ENCODE results near the gene SLC22A12.

The SLC22A12 gene

DNA sequence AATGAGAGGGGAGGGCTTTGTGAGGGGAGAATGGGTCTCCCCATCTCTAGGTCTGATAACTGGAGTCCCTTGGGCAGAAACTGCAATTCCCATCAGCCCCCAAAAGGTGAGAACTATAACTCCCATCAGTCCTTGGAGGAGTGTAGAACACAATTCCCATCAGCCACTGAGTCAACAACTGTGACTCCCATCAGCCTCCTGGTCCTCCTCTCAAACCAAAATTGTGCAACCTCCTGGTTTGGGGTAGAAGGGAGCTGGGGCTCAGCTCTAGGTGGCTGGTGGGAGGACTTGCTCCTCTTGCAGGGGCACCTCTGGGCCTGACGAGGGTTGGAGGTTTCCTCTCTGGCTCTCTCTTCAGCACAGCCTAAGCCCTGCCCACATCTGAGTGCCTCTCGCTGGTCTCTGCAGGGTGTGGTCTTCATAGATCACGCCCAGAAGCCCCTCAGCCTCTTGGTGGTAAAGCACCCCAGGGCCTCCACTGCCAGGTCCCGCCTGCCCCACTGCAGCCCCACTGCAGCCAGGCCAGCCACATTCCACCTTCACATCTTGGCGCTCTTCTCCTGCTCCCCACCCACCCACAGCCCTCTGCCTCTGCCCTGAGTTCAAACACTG lies 18.5 kb downstream of the SLC22A12 start:
- no CpG with 5 or more reads among the region's 5 CpGs for whole genome bisulfite sequencing (ENCODE audit: extremely low coverage, insufficient coverage, low lambda C conversion rate)
- Histone ChIP-seq H3K36me3 (ENCODE audit: control insufficient read depth, insufficient read depth, low read length) (no peaks in the 10 kb centered on the region), H3K27me3 (ENCODE audit: insufficient read depth, low read length, poor library complexity) (no peaks in the 10 kb centered on the region), H4K8ac (ENCODE audit: low read depth, low read length) (no peak overlapping the region), H3K79me2 (ENCODE audit: control insufficient read depth, insufficient read depth, low read length) (no peaks in the 10 kb centered on the region), H4K5ac (ENCODE audit: low read length) (no peak overlapping the region), H2BK5ac (ENCODE audit: low read length) (no peak overlapping the region), H3K4me1 (ENCODE audit: control insufficient read depth, low read depth, low read length) (no peaks in the 10 kb centered on the region), H2AK5ac (ENCODE audit: low read length) (no peak overlapping the region), H3K4me3 (ENCODE audit: low read length) (no peak overlapping the region), H3K18ac (ENCODE audit: low read length) (no peak overlapping the region), H3K79me1 (ENCODE audit: low read length) (no peaks in the 10 kb centered on the region), H2BK120ac (ENCODE audit: low read depth, low read length) (no peak overlapping the region), H3K9ac (ENCODE audit: low read length) (no peak overlapping the region), H2BK15ac (replicated peaks; ENCODE audit: low read depth) (no peak overlapping the region), H3K4me2 (ENCODE audit: low read length) (no peak overlapping the region), H3K23ac (ENCODE audit: low read length) (no peak overlapping the region), H3K56ac (ENCODE audit: low read length) (no peak overlapping the region), H3K4ac (ENCODE audit: low read depth, low read length) (no peak overlapping the region), H3K27ac (ENCODE audit: low read depth, low read length) (no peak overlapping the region)
- peak; percentile 7 for DNase-seq

DNA sequence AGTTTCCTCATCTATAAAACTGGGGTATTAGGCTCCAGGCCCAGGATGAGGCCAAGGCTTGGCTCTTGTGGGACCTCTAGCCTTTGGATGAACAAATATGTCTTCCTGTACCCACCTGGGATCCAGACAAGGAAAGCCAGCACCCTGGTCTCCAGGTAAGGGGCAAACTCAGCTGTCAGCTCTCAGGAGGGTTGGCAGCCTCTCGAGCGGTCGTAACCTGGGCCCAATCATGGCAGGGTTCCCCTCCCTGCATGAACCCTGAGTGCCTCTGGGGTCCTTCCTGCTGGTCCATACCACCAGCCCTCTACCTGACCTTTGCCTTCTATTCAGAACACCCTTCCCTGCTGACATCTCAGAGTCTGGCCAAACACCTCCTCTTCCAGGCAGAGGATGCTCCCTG lies 19.6 kb downstream of the SLC22A12 start:
- Histone ChIP-seq H3K56ac (ENCODE audit: low read length) (no peak overlapping the region), H3K9ac (ENCODE audit: low read length) (no peak overlapping the region), H3K79me1 (ENCODE audit: low read length) (no peaks in the 10 kb centered on the region), H4K8ac (ENCODE audit: low read depth, low read length) (no peak overlapping the region), H3K4ac (ENCODE audit: low read depth, low read length) (no peak overlapping the region), H4K5ac (ENCODE audit: low read length) (no peak overlapping the region), H2AK5ac (ENCODE audit: low read length) (no peak overlapping the region), H3K4me2 (ENCODE audit: low read length) (no peak overlapping the region), H3K36me3 (ENCODE audit: control insufficient read depth, insufficient read depth, low read length) (no peaks in the 10 kb centered on the region), H2BK120ac (ENCODE audit: low read depth, low read length) (no peak overlapping the region), H3K79me2 (ENCODE audit: control insufficient read depth, insufficient read depth, low read length) (no peaks in the 10 kb centered on the region), H2BK5ac (ENCODE audit: low read length) (no peak overlapping the region), H3K27me3 (ENCODE audit: insufficient read depth, low read length, poor library complexity) (no peaks in the 10 kb centered on the region), H3K4me1 (ENCODE audit: control insufficient read depth, low read depth, low read length) (no peaks in the 10 kb centered on the region), H3K4me3 (ENCODE audit: low read length) (no peak overlapping the region), H2BK15ac (replicated peaks; ENCODE audit: low read depth) (no peak overlapping the region), H3K18ac (ENCODE audit: low read length) (no peak overlapping the region), H3K27ac (ENCODE audit: low read depth, low read length) (no peak overlapping the region), H3K23ac (ENCODE audit: low read length) (no peak overlapping the region)
- DNase-seq: no peak
- WGBS (ENCODE audit: extremely low coverage, insufficient coverage, low lambda C conversion rate): no CpG with 5 or more reads among the region's 3 CpGs

DNA sequence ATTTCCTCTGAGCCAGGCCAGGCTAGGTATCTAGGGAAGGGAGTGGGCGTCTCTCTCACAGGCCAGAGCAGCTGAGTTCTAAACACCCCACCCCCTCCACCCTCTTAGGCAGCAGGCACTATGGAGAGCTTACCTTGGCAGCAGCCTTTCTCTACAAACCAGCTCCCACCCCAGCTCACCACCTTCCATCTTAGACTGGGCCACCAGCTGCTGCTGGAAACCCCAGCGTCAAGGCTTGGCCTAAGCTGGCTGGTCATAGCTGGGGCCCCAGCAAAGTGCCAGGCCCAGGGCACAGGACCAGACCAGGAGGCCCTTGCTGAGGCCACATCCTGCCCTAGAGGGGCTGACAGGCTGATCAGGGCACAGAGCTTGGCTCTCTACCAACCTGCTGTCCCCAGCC lies 20.2 kb downstream of the SLC22A12 start:
- no peak overlapping the region for H2BK5ac ChIP-seq (ENCODE audit: low read length)
- no peaks in the 10 kb centered on the region for H3K79me1 ChIP-seq (ENCODE audit: low read length)
- no peak overlapping the region for H2BK120ac ChIP-seq (ENCODE audit: low read depth, low read length)
- no peak overlapping the region for H4K8ac ChIP-seq (ENCODE audit: low read depth, low read length)
- no peaks in the 10 kb centered on the region for H3K36me3 ChIP-seq (ENCODE audit: control insufficient read depth, insufficient read depth, low read length)
- no peak overlapping the region for H3K27ac ChIP-seq (ENCODE audit: low read depth, low read length)
- no peak overlapping the region for H3K4me2 ChIP-seq (ENCODE audit: low read length)
- no peak overlapping the region for H4K5ac ChIP-seq (ENCODE audit: low read length)
- H2BK15ac ChIP-seq (replicated peaks; ENCODE audit: low read depth): no peak overlapping the region
- H2AK5ac ChIP-seq (ENCODE audit: low read length): no peak overlapping the region
- no peak for DNase-seq
- H3K27me3 ChIP-seq (ENCODE audit: insufficient read depth, low read length, poor library complexity): no peaks in the 10 kb centered on the region
- H3K18ac ChIP-seq (ENCODE audit: low read length): no peak overlapping the region
- no peak overlapping the region for H3K9ac ChIP-seq (ENCODE audit: low read length)
- WGBS (ENCODE audit: extremely low coverage, insufficient coverage, low lambda C conversion rate): no CpG with 5 or more reads among the region's 2 CpGs
- H3K56ac ChIP-seq (ENCODE audit: low read length): no peak overlapping the region
- H3K4me3 ChIP-seq (ENCODE audit: low read length): no peak overlapping the region
- H3K79me2 ChIP-seq (ENCODE audit: control insufficient read depth, insufficient read depth, low read length): no peaks in the 10 kb centered on the region
- H3K4me1 ChIP-seq (ENCODE audit: control insufficient read depth, low read depth, low read length): no peaks in the 10 kb centered on the region
- H3K23ac ChIP-seq (ENCODE audit: low read length): no peak overlapping the region
- H3K4ac ChIP-seq (ENCODE audit: low read depth, low read length): no peak overlapping the region

DNA sequence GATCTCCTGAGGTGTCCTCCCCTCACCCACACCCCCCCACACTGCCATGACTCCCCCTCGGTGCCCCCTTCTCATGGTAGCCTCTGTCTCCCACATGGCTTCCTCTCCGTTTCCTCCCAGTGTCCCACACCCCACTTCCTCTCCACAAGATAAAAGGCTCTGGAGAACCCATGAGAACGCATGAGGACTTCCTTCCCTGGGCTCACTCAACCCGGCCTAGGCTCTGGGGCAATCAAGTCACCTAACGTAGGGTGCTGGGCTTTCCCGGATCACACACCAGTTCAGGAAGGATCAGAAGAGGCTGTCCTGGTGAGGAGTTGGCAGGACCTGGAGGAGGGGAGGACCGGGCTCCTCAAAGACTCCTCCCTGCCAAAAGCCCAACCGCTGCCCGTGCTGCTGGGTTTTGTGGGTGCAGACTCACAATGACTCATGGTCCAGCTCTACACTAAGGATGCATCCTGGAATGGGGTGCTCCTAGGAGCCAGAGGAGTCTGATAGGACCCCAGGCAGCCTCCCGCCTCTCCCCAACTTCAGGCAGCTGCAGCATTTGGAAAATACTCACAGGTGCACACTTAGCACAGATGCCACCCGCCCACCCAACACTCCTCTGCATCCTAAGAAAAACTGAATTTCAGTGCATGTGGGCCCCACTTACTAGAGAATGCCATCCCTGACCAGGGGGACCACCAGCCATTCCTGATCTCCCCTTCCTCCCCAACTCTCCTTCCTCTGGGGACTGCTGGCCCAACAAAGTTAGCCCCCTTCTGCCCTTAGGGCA lies 21.0 kb downstream of the SLC22A12 start:
- no peaks in the 10 kb centered on the region for H3K79me2 ChIP-seq (ENCODE audit: control insufficient read depth, insufficient read depth, low read length)

DNA sequence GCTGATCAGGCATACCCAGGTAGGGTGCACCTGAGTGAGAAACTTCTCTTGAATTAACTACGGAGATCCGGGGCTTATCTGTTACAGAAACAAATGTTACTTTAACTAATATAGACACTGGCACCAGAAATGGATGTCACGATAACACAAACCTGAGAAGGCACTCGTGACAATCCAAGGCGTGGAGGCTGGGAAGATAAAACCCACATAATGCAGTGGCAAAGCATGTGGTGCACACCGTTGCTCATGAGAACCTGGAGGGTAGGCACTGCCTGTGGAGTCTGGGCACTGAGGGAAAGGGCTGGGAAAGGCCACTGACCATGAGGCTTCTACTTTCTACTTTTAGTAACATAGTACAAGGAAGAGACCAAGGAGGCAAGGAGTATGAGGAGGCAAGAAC lies 22.6 kb downstream of the SLC22A12 start:
- no peak for DNase-seq

More for the DNA sequence above, 21.0 kb downstream of the SLC22A12 start:
- H3K4me3 ChIP-seq (ENCODE audit: low read length): no peak overlapping the region
- H2BK15ac ChIP-seq (replicated peaks; ENCODE audit: low read depth): no peak overlapping the region
- no peak overlapping the region for H3K27ac ChIP-seq (ENCODE audit: low read depth, low read length)
- DNase-seq: no peak
- H3K79me1 ChIP-seq (ENCODE audit: low read length): no peaks in the 10 kb centered on the region
- no peaks in the 10 kb centered on the region for H3K27me3 ChIP-seq (ENCODE audit: insufficient read depth, low read length, poor library complexity)
- no peak overlapping the region for H3K23ac ChIP-seq (ENCODE audit: low read length)
- H3K36me3 ChIP-seq (ENCODE audit: control insufficient read depth, insufficient read depth, low read length): no peaks in the 10 kb centered on the region
- H4K5ac ChIP-seq (ENCODE audit: low read length): no peak overlapping the region
- H3K4me2 ChIP-seq (ENCODE audit: low read length): no peak overlapping the region
- no peak overlapping the region for H3K56ac ChIP-seq (ENCODE audit: low read length)
- WGBS (ENCODE audit: extremely low coverage, insufficient coverage, low lambda C conversion rate): no CpG with 5 or more reads among the region's 11 CpGs
- no peak overlapping the region for H4K8ac ChIP-seq (ENCODE audit: low read depth, low read length)
- H3K4me1 ChIP-seq (ENCODE audit: control insufficient read depth, low read depth, low read length): no peaks in the 10 kb centered on the region
- H3K9ac ChIP-seq (ENCODE audit: low read length): no peak overlapping the region
- no peak overlapping the region for H2BK120ac ChIP-seq (ENCODE audit: low read depth, low read length)
- H2AK5ac ChIP-seq (ENCODE audit: low read length): no peak overlapping the region
- no peak overlapping the region for H3K4ac ChIP-seq (ENCODE audit: low read depth, low read length)
- no peak overlapping the region for H2BK5ac ChIP-seq (ENCODE audit: low read length)
- no peak overlapping the region for H3K18ac ChIP-seq (ENCODE audit: low read length)

More for the DNA sequence above, 22.6 kb downstream of the SLC22A12 start:
- H3K27ac ChIP-seq (ENCODE audit: low read depth, low read length): no peak overlapping the region
- H4K5ac ChIP-seq (ENCODE audit: low read length): no peak overlapping the region
- no CpG with 5 or more reads among the region's 6 CpGs for WGBS (ENCODE audit: extremely low coverage, insufficient coverage, low lambda C conversion rate)
- H3K4me2 ChIP-seq (ENCODE audit: low read length): no peak overlapping the region
- H2AK5ac ChIP-seq (ENCODE audit: low read length): no peak overlapping the region
- H3K9ac ChIP-seq (ENCODE audit: low read length): no peak overlapping the region
- no peak overlapping the region for H2BK5ac ChIP-seq (ENCODE audit: low read length)
- H3K79me2 ChIP-seq (ENCODE audit: control insufficient read depth, insufficient read depth, low read length): no peaks in the 10 kb centered on the region
- no peak overlapping the region for H4K8ac ChIP-seq (ENCODE audit: low read depth, low read length)
- H3K27me3 ChIP-seq (ENCODE audit: insufficient read depth, low read length, poor library complexity): no peaks in the 10 kb centered on the region
- H3K4me1 ChIP-seq (ENCODE audit: control insufficient read depth, low read depth, low read length): no peaks in the 10 kb centered on the region
- H3K79me1 ChIP-seq (ENCODE audit: low read length): no peaks in the 10 kb centered on the region
- no peak overlapping the region for H3K56ac ChIP-seq (ENCODE audit: low read length)
- no peak overlapping the region for H2BK15ac ChIP-seq (replicated peaks; ENCODE audit: low read depth)
- H3K4me3 ChIP-seq (ENCODE audit: low read length): no peak overlapping the region
- H3K4ac ChIP-seq (ENCODE audit: low read depth, low read length): no peak overlapping the region
- H3K18ac ChIP-seq (ENCODE audit: low read length): no peak overlapping the region
- H2BK120ac ChIP-seq (ENCODE audit: low read depth, low read length): no peak overlapping the region
- no peaks in the 10 kb centered on the region for H3K36me3 ChIP-seq (ENCODE audit: control insufficient read depth, insufficient read depth, low read length)
- no peak overlapping the region for H3K23ac ChIP-seq (ENCODE audit: low read length)

Data from mesendoderm (in vitro differentiated cells).